WI38 (cell line): ENCODE results near the gene BROX.

Experiments
- H3K4me3 ChIP-seq: 2 replicates; pipeline ENCODE4 v1.5.1; 2011; ENCODE audit warnings: low read depth, mild to moderate bottlenecking, control low read depth, low read length
- CTCF ChIP-seq: IDR thresholded peaks from 2 replicates; pipeline ENCODE4 v1.5.1; 2012; ENCODE audit warnings: low read depth, mild to moderate bottlenecking, control low read depth, low read length

BROX gene

DNA sequence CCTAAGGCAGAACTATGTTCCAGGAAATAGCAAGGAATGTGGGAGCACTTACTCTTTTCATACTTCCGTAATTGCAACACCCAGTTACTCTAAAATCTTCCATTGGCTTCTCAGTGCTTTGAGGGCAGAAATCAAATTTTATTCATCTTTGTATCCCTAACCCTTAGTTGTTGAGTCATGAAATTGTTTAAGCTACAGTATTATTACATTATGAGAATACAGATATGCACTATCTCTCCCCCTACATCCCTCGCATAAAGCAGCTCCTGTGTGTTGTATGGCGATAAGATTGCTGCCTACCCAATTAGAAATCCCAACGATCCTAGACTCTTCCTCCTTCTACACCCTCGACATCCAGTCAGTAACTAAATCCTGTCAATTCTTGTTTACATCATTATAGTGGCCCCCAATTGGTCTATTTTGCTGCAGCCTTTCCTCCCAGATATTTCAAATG, 2.6 kb upstream of the BROX start:
- TF ChIP-seq CTCF: no peak
- H3K4me3 ChIP-seq: no peak overlapping the region; the same call in 1 of the 2 replicates

DNA sequence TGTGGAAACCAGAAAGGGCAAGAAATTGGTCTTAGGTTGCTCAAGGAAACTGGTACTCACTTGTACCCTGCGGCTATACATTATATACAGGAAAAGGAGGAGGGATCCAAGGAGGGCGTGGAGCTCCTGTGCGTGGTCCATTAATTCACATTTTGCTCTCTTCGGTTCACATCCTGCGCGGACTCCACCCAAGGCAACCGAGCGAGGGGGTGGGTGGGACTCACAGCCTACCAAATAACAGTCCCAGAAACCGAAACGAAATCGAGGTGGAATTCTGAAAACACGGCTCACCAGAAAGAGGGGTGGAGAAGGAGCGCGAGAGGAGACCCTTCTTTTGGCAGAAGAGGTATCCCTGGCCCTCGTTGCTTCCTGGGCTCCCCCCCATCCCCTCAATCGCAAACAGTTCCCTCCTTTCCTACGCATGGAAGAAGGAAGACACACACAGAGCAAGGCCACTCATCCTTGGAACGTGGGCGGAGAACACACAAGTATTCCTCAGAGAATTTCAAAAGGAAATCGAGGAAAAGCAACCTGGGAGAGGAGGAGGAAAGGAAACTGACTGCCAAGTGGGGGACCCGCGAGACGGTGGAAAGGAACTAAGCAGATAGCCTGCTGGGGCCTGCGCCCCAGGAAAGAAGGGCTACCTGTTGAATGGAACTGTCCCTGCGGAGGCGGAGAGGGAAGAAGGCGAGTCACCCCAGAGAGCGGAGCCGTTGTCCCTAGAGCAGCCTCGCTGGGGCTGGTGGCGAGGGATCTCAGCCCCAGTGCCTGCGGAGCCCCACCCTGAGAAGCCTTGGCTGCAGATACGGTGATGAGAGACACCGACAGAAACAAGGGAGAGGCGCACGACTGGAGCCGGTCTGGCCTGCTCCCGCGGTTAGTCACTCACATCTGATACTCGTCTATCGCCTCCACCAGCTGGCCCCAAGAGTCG, 778 bp upstream of the BROX start:
- H3K4me3 ChIP-seq: peak overlapping the region; percentile 99

DNA sequence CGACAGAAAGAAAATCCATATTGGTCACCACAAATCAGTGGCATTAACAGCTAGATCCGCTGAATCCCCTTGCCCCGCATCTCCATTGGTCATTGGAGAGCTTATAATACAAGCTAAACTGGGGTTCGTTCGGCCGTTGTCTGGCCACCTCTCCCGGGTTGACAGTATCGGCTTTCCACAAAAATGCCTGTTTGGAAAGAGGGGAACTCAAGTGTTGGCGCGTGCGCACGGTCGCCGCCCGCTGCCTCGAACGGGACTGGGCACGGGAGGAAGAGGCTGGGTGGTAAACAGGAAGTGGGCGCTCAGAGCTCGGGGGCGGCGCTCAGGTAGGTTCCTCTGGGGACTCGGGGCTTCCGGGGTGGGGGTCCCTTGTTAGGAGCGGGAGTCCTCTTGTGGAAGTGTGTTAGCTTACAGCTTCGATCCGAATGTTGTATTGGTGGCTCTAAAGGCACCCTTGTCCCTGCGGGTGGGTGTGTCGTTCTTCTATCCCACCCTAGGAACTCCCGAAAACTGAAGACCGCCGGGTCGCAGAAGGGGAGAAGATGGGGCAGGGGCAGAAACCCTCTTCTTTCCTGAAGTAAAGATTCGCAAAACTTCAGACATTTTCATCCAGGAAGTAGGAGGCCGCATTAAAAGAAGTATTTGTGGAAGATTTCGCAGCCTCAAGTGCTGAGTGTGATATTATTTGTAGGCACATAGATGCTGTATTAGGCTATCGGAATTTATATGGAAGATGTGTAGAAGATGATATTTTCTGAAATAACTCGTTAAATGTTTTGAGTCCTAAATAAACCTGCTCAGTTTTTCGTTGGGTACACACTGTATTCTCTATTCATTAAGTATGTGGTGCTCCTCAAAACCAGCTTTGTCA, 962 bp downstream of the BROX start:
- no peak for TF ChIP-seq CTCF
- peak overlapping the region; percentile 99 for H3K4me3 ChIP-seq

More for the DNA sequence above, 778 bp upstream of the BROX start:
- TF ChIP-seq CTCF: no peak

GRCh38 chr1:222716393-222716792, 4.0 kb downstream of the BROX start:
- TF ChIP-seq CTCF: no peak
- H3K4me3 ChIP-seq: no peak overlapping the region

GRCh38 chr1:222728746-222729145, 16.4 kb downstream of the BROX start:
- no peak overlapping the region for H3K4me3 ChIP-seq
- TF ChIP-seq CTCF: no peak

- H3K4me3 ChIP-seq: no peak overlapping the region
- no peak for TF ChIP-seq CTCF
These were observed 18.5 kb downstream of the BROX start for GRCh38 chr1:222730866-222731265.
